Colonic mucosa (tissue), 4 donors: ENCODE measurements around the gene SLC46A2. TPM values are rescaled to one million over a fixed set of nuclear protein-coding genes. Genes with fewer than 3 reads are reported as not detected.

Source experiments
- DNase-seq: peaks from one replicate; pipeline ENCODE4 v3.0.0-alpha.2; 2020
- H3K27ac ChIP-seq: fragments of 200-600 bp; one replicate; pipeline ENCODE4 v1.8.0; 2021
- H3K27me3 ChIP-seq: fragments of 200-600 bp; one replicate; pipeline ENCODE4 v1.8.0; 2021
- H3K36me3 ChIP-seq: fragments of 200-600 bp; one replicate; pipeline ENCODE4 v1.8.0; 2021
- H3K4me1 ChIP-seq: fragments of 200-600 bp; one replicate; pipeline ENCODE4 v1.8.0; 2021; ENCODE audit warnings: mild to moderate bottlenecking
- H3K4me3 ChIP-seq: fragments of 200-600 bp; one replicate; pipeline ENCODE4 v1.8.0; 2021
- H3K9ac ChIP-seq, 2 donors: one replicate each; pipeline ENCODE4 v1.7.0; 2013; ENCODE audit warnings: control low read depth in 2 of 2, low read depth in 2 of 2, low read length in 2 of 2
- H3K9me3 ChIP-seq: fragments of 200-600 bp; one replicate; pipeline ENCODE4 v1.8.0; 2021
- intact Hi-C: fragments of 100-400 bp; cut with DNase I; formaldehyde crosslinking; loops from one replicate; pipeline ENCODE4 v1.14.1; 2022
- total RNA-seq, 2 donors: library from RNA; stranded (reverse); fragmentation: NEBNext Ultra II Directional in 1 of 2; extraction: Animal tissue kit (Norgen Biotek cat#: 25700) in 1 of 2; gene quantifications; one replicate each; pipeline ENCODE4 v1.2.1, GENCODE V29; 2021
- TF ChIP-seq, protein P1 (sequence below): fragments of 200-600 bp; IDR thresholded peaks from one replicate; pipeline ENCODE4 v1.8.0; 2022; ENCODE audit warnings: antibody characterized with exemption, mild to moderate bottlenecking
- donor health status: healthy.
- donor health status: DM: no; HTN: no; CAD: no.
- donor health status: DM: no; HTN: no; CAD: no.

Gene SLC46A2
- total RNA-seq, 2 donors from 2014 or later = not detected

DNA sequence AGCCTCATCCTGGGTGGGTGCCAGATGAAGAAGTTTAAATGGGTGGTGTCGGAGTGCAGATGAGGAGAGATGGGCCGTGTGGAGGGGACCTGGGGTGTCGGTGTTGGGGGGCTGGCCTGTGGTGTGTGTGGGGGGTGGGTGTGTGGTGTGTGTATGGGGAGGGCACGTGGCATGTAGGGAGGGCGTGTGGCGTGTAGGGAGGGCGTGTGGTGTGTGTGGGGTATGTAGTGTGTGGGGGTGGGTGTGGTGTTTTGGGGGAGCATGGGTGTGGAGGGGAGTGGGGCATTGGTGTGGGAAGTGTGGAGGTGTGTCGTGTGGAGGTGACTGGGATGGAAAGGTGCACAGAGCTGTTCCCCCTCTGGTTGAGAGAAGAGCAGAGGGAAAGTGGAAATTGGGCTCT, 34.5 kb downstream of the SLC46A2 start:
- Histone ChIP-seq H3K27me3 (no peaks in the 10 kb centered on the region), H3K27ac (no peak overlapping the region), H3K36me3 (no peaks in the 10 kb centered on the region), H3K4me1 (no peaks in the 10 kb centered on the region), H3K4me3 (no peak overlapping the region), H3K9ac (no peak overlapping the region), H3K9me3 (no peaks in the 10 kb centered on the region)
- TF ChIP-seq, protein P1, sequence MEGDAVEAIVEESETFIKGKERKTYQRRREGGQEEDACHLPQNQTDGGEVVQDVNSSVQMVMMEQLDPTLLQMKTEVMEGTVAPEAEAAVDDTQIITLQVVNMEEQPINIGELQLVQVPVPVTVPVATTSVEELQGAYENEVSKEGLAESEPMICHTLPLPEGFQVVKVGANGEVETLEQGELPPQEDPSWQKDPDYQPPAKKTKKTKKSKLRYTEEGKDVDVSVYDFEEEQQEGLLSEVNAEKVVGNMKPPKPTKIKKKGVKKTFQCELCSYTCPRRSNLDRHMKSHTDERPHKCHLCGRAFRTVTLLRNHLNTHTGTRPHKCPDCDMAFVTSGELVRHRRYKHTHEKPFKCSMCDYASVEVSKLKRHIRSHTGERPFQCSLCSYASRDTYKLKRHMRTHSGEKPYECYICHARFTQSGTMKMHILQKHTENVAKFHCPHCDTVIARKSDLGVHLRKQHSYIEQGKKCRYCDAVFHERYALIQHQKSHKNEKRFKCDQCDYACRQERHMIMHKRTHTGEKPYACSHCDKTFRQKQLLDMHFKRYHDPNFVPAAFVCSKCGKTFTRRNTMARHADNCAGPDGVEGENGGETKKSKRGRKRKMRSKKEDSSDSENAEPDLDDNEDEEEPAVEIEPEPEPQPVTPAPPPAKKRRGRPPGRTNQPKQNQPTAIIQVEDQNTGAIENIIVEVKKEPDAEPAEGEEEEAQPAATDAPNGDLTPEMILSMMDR = no peak
- intact Hi-C loops = no loop called here
- DNase-seq = no peak

DNA sequence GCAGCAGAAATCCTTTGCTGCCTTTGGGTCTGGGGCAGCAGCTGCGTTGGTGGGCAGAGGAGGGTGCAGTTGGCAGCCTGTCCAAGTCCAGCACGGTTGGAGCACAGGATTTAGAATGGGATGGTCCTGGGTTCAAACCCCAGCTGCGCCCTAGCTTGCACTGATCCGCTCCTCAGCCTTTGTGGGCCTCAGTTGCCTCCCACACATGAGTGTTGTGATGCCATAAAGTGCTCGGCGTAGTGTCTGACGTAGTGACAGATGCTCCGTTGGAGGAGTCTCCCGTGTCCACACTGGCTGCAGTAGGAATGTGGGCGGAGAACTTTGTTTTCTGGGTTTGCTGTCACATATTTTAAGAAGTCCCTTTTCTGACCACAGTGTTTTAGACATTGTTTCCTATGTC, 36.0 kb downstream of the SLC46A2 start:
- H3K9me3 ChIP-seq = no peaks in the 10 kb centered on the region
- H3K9ac ChIP-seq = no peak overlapping the region
- no peak overlapping the region for H3K4me3 ChIP-seq
- TF ChIP-seq, protein P1 = no peak
- intact Hi-C loops = no loop called here
- no peaks in the 10 kb centered on the region for H3K4me1 ChIP-seq
- no peak overlapping the region for H3K27ac ChIP-seq
- no peaks in the 10 kb centered on the region for H3K27me3 ChIP-seq
- DNase-seq = no peak
- H3K36me3 ChIP-seq = no peaks in the 10 kb centered on the region

DNA sequence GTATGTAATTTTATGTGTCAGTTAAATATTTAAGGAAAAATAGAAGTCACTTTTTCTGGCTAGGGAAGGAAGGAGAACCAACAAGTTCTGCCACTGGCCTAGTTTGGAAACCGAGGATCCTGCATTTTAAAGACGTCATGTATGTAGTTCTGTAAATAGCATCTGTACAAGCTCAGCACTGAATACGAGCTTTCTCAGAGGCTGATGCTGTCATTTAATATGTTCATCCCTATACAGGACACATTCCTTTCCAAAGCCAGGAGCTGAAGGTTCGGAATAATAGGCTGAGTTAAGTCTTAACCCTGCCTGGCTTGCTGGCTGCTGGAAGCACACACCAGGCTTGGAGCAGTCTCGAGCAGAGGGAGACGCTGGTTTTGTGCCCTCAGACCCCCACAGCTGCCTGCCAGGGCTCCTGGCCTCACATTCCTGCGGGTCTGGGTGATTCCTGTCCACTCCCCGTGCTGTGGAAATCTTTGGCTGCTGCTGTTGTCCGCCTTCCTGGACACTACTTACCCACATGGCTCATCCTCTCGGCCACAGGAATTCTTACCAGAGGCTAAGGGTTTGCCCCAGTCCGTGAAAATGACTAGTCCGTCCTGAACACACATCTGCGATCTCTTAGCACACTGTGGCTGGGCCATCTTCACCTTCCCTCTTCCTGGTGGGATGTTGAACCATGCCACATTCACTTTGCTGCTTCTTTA, 36.6 kb downstream of the SLC46A2 start:
- H3K4me3 ChIP-seq = no peak overlapping the region
- H3K36me3 ChIP-seq = no peaks in the 10 kb centered on the region
- intact Hi-C loops = no loop called here
- no peak overlapping the region for H3K9ac ChIP-seq
- no peaks in the 10 kb centered on the region for H3K4me1 ChIP-seq
- H3K27me3 ChIP-seq = no peaks in the 10 kb centered on the region
- DNase-seq = no peak
- TF ChIP-seq, protein P1 = no peak
- no peaks in the 10 kb centered on the region for H3K9me3 ChIP-seq
- no peak overlapping the region for H3K27ac ChIP-seq

DNA sequence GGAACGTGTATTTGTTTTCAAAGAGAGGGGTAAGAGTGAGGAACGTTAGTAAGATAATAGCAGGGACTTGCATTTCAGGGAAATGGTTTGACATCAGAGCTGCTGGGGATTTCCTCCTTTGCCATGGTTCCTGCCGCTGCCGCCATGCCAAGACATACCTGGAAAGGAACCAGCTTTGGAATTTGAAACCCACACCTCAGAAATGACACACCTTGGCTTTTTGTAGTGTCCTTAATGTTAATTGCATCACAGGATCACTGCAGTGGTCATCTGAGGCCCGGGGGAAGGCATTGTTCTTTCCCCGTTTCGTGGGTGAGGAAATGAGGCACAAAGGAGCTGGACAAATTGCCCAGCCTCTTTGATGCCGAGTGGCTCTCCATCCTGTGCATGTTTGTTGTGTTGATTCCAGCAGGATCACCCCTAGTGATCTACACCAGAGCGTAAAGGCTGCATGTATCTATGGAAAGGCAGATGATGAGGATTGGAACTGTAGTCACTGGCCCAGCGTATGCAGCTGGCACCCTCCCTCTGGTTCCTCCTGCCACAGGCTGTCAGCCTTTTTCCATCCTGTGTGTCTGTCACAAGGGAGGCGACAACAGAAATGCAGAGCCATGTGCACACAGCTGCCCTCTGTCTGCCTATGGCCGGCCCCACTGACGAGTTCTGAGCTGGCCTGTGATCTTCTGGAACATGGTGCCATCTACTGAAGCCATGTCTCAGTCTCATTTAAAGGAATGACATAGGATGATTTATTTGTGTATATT, 37.8 kb downstream of the SLC46A2 start:
- no peaks in the 10 kb centered on the region for H3K9me3 ChIP-seq
- no peaks in the 10 kb centered on the region for H3K4me1 ChIP-seq
- no peaks in the 10 kb centered on the region for H3K36me3 ChIP-seq
- H3K9ac ChIP-seq = no peak overlapping the region
- no peaks in the 10 kb centered on the region for H3K27me3 ChIP-seq
- no peak for DNase-seq
- no peak overlapping the region for H3K27ac ChIP-seq
- TF ChIP-seq, protein P1 = no peak
- intact Hi-C loops = no loop called here
- no peak overlapping the region for H3K4me3 ChIP-seq

DNA sequence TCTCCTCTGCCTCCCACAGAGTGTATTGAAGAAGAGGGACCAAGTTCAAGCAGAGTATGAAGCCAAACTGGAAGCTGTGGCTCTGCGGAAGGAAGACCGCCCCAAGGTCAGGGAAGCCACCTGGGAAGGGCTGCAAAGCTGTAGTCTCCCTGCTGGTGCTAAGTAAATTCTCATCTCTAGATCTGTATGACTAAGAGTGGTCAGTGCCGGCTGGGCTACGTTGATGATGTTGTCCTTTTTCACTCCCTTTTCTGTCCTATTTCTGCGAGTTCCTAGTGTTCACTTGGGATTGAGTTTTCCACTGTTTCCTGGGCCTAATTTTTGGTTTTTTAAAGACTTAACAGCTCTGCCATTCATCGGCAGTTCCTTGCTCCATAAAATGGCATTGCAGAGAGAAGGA, 39.8 kb downstream of the SLC46A2 start:
- H3K27ac ChIP-seq = no peak overlapping the region
- intact Hi-C loops = no loop called here
- TF ChIP-seq, protein P1 = no peak

More for the DNA sequence above, 39.8 kb downstream of the SLC46A2 start:
- Histone ChIP-seq H3K9me3 (no peaks in the 10 kb centered on the region), H3K36me3 (no peaks in the 10 kb centered on the region), H3K4me3 (no peak overlapping the region), H3K9ac (no peak overlapping the region), H3K4me1 (no peaks in the 10 kb centered on the region), H3K27me3 (no peaks in the 10 kb centered on the region)
- DNase-seq = no peak
